ENCODE data around the gene MYO7A.

GRCh38 chr11:77115956-77116355 lies 12.1 kb upstream of the MYO7A start:
- TF ChIP-seq CTCF (IDR thresholded peaks at IDR 0.05; ENCODE audit: borderline replicate concordance, extremely low read depth, low read length, poor library complexity, severe bottlenecking) = no peak
- TF ChIP-seq EZH2 (IDR thresholded peaks at IDR 0.05; ENCODE audit: borderline replicate concordance, low read depth, low read length, severe bottlenecking) = no peak

All from DND-41 (cell line).